ENCODE results near the gene COA1.
"Not testable (repeated sequence)": the region's sequence is repeated elsewhere in the genome, so short reads cannot be mapped to it uniquely, and the experiment has no call there.

COA1 gene

DNA sequence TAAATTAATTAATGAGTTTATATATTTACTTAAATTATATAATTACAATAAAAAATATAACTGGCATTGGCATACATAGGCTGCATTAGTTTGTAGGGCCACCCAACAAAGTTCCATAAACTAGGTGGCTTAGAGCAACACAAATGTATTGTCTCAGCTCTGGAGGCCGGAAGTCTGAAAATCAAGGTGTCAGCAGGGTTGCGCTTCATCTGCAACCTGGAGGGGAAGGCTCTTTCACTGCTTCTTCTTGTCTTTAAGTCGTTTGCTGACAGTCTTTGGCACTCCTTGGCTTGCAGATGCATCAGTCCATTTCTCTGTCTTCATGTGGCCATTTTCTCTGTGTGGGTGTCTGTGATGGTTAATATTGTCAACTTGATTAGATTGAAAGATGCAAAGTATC lies 23.1 kb upstream of the COA1 start:
- intact Hi-C loops (cut with micrococcal nuclease), result no loop called here

GRCh38 chr7:43750016-43750887 lies 20.9 kb upstream of the COA1 start:
- Mint-ChIP-seq H3K4me1 (ENCODE audit: low read depth) (peaks cover 75% of the 10 kb centered on the region), H3K36me3 (ENCODE audit: low read depth) (no peaks in the 10 kb centered on the region), H3K27me3 (peaks cover 4% of the 10 kb centered on the region), H3K4me3 (no peak overlapping the region), H3K27ac (peak overlapping the region; percentile 28), H3K9me3 (no peaks in the 10 kb centered on the region)
- intact Hi-C loops (cut with micrococcal nuclease), result no loop called here

More for the DNA sequence above, 23.1 kb upstream of the COA1 start:
- peaks cover 84% of the 10 kb centered on the region for H3K4me1 Mint-ChIP-seq (ENCODE audit: low read depth)
- H3K9me3 Mint-ChIP-seq, result no peaks in the 10 kb centered on the region
- H3K27ac Mint-ChIP-seq, result peak overlapping the region; percentile 92
- H3K36me3 Mint-ChIP-seq (ENCODE audit: low read depth), result no peaks in the 10 kb centered on the region
- H3K4me3 Mint-ChIP-seq, result no peak overlapping the region
- H3K27me3 Mint-ChIP-seq, result peaks cover 4% of the 10 kb centered on the region

GRCh38 chr7:43749383-43749940 lies 20.1 kb upstream of the COA1 start:
- peaks cover 4% of the 10 kb centered on the region for H3K27me3 Mint-ChIP-seq
- H3K9me3 Mint-ChIP-seq, result no peaks in the 10 kb centered on the region
- H3K36me3 Mint-ChIP-seq (ENCODE audit: low read depth), result no peaks in the 10 kb centered on the region
- no peak overlapping the region for H3K27ac Mint-ChIP-seq
- intact Hi-C loops (cut with micrococcal nuclease), result no loop called here
- no peak overlapping the region for H3K4me3 Mint-ChIP-seq
- peaks cover 72% of the 10 kb centered on the region for H3K4me1 Mint-ChIP-seq (ENCODE audit: low read depth)

DNA sequence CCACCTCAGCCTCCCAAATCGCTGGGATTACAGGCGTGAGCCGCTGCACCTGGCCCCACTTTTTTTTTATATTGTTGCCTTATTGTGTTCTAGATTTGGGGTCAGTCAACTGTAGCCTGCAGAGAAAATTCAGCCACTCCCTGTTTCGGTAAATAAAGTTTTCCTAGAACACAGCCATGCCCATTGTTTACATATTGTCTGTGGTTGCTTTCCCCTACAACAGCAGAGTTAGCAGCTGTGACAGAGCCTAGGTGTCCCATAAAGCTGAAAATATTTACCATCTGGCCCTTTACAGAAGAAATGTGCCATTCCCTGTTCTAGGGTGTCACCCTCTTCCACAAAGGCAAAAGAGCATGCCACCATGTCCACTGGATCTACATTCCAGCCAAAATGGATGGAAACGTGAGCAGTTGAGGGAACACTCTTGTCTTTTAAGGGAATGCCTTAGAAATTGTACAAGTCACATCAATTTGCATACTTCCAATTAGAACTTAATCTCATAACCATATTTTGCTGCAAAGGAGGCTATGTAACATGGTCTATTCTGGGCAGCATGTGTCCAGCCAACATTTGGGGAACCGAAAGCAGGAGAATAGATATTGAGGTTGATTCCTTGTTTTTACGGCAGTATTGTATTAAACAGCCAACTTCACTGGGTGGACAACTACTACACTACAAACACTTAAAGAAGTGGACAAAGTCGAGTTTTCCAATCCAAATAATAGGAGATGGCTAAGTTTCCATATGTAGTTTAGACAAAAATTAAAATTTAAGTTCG lies 18.2 kb upstream of the COA1 start:
- peaks cover 4% of the 10 kb centered on the region for H3K27me3 Mint-ChIP-seq
- H3K4me1 Mint-ChIP-seq (ENCODE audit: low read depth), result peaks cover 52% of the 10 kb centered on the region
- no peaks in the 10 kb centered on the region for H3K36me3 Mint-ChIP-seq (ENCODE audit: low read depth)

DNA sequence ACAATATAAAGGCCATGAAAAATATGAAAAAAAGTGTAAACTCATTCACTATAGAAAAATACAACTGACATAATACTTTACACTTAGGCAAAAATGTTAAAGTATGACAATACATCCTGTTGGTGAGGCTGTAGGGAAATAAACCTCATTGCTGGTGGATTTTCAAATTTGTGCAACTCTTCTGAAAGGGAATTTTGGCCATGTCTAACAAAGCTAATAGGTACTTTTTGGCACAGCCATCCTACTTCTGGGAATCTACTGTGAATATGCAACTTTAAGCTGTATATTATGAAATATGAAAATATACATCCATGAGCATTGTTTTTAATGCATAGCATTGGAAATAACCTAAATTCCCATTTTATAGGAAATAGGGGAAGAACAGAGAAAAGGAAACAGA lies 13.4 kb upstream of the COA1 start:
- no peak overlapping the region for H3K4me3 Mint-ChIP-seq
- H3K4me1 Mint-ChIP-seq (ENCODE audit: low read depth), result peaks cover 22% of the 10 kb centered on the region
- no peaks in the 10 kb centered on the region for H3K36me3 Mint-ChIP-seq (ENCODE audit: low read depth)
- H3K9me3 Mint-ChIP-seq, result no peaks in the 10 kb centered on the region
- H3K27ac Mint-ChIP-seq, result no peak overlapping the region
- H3K27me3 Mint-ChIP-seq, result peaks cover under 1% of the 10 kb centered on the region
- intact Hi-C loops (cut with micrococcal nuclease), result no loop called here

More for the DNA sequence above, 18.2 kb upstream of the COA1 start:
- H3K9me3 Mint-ChIP-seq, result no peaks in the 10 kb centered on the region
- intact Hi-C loops (cut with micrococcal nuclease), result no loop called here
- H3K27ac Mint-ChIP-seq, result peak overlapping the region; percentile 20
- no peak overlapping the region for H3K4me3 Mint-ChIP-seq

GRCh38 chr7:43737467-43738127 lies 8.3 kb upstream of the COA1 start:
- Mint-ChIP-seq H3K4me1 (ENCODE audit: low read depth) (peaks cover 34% of the 10 kb centered on the region), H3K4me3 (no peak overlapping the region), H3K27ac (peak overlapping the region; percentile 44), H3K36me3 (ENCODE audit: low read depth) (no peaks in the 10 kb centered on the region), H3K9me3 (no peaks in the 10 kb centered on the region), H3K27me3 (peaks cover 2% of the 10 kb centered on the region)
- intact Hi-C loops (cut with micrococcal nuclease), result no loop called here

- intact Hi-C loops (cut with micrococcal nuclease), result no loop called here
- Mint-ChIP-seq H3K4me3 (no peak overlapping the region), H3K27me3 (peaks cover 2% of the 10 kb centered on the region), H3K36me3 (ENCODE audit: low read depth) (no peaks in the 10 kb centered on the region), H3K27ac (peak overlapping the region; percentile 49), H3K4me1 (ENCODE audit: low read depth) (peaks cover 34% of the 10 kb centered on the region), H3K9me3 (no peaks in the 10 kb centered on the region)
Measured at GRCh38 chr7:43735802-43736603, 6.7 kb upstream of the COA1 start.

DNA sequence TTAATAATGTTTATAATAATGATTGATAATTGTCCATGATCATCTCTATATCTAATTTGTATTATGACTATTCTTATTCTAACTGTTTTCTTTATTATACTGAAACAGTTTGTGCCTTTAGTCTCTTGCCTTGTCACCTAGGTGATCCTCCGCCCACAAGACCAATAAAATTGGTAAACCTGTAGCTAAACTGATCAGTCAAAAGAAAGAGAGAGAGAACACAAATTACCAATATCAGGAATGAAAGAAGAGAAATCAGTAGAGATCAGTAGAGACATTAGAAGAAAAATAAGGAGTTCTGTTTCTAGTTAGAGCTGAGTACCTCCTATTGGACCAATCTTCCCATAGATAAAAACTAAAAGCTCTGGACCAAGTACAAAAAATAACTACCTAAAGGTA lies 6.1 kb upstream of the COA1 start:
- no peaks in the 10 kb centered on the region for H3K36me3 Mint-ChIP-seq (ENCODE audit: low read depth)
- no peaks in the 10 kb centered on the region for H3K9me3 Mint-ChIP-seq
- peaks cover 2% of the 10 kb centered on the region for H3K27me3 Mint-ChIP-seq
- intact Hi-C loops (cut with micrococcal nuclease), result no loop called here
- H3K4me1 Mint-ChIP-seq (ENCODE audit: low read depth), result peaks cover 34% of the 10 kb centered on the region
- no peak overlapping the region for H3K27ac Mint-ChIP-seq
- no peak overlapping the region for H3K4me3 Mint-ChIP-seq

GRCh38 chr7:43734575-43735332 lies 5.4 kb upstream of the COA1 start:
- intact Hi-C loops (cut with micrococcal nuclease); H3K36me3 Mint-ChIP-seq (ENCODE audit: low read depth); H3K9me3 Mint-ChIP-seq; H3K27me3 Mint-ChIP-seq: not testable (repeated sequence)
- H3K4me1 Mint-ChIP-seq (ENCODE audit: low read depth), result peaks cover 34% of the 10 kb centered on the region
- H3K27ac Mint-ChIP-seq, result peak overlapping the region; percentile 75
- H3K4me3 Mint-ChIP-seq, result peak overlapping the region; percentile 17

GRCh38 chr7:43731494-43731893 lies 2.2 kb upstream of the COA1 start:
- H3K4me3 Mint-ChIP-seq; intact Hi-C loops (cut with micrococcal nuclease); H3K9me3 Mint-ChIP-seq; H3K36me3 Mint-ChIP-seq (ENCODE audit: low read depth); H3K27me3 Mint-ChIP-seq; H3K27ac Mint-ChIP-seq: not testable (repeated sequence)
- H3K4me1 Mint-ChIP-seq (ENCODE audit: low read depth), result peaks cover 41% of the 10 kb centered on the region

DNA sequence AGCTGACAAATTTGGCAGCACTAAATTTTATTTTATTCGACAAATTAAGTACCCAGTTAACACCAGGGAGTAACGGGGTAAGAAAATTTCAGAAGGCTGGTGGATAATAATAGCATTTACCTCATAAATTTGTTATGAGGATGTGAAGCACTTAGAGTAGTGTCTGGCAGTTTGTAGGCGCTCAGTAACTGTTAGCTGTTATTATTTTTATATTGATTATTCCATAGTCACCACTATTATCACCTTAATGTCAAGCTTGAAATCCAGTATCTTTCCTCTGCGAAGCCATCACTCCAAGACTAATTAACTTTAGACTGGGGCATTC lies 563 bp upstream of the COA1 start:
- no peaks in the 10 kb centered on the region for H3K27me3 Mint-ChIP-seq
- peak overlapping the region; percentile 93 for H3K4me3 Mint-ChIP-seq
- H3K4me1 Mint-ChIP-seq (ENCODE audit: low read depth), result peaks cover 38% of the 10 kb centered on the region
- peak overlapping the region; percentile 87 for H3K27ac Mint-ChIP-seq
- H3K36me3 Mint-ChIP-seq (ENCODE audit: low read depth), result peaks cover 7% of the 10 kb centered on the region
- H3K9me3 Mint-ChIP-seq, result no peaks in the 10 kb centered on the region
- intact Hi-C loops (cut with micrococcal nuclease), result loop anchor here (2.0 to 10.0 kb wide), 2 partner anchors 27 to 795 kb away; partner anchors contain the start of genes MRPL32 and PSMA2

GRCh38 chr7:43727494-43727893 lies 1.8 kb downstream of the COA1 start:
- H3K27ac Mint-ChIP-seq, result no peak overlapping the region
- no peaks in the 10 kb centered on the region for H3K27me3 Mint-ChIP-seq
- intact Hi-C loops (cut with micrococcal nuclease), result loop anchor here (10.0 kb wide), 1 partner anchor 793 kb away; the partner anchor contains the start of genes MRPL32 and PSMA2
- peaks cover 46% of the 10 kb centered on the region for H3K4me1 Mint-ChIP-seq (ENCODE audit: low read depth)
- H3K9me3 Mint-ChIP-seq, result no peaks in the 10 kb centered on the region
- peaks cover 12% of the 10 kb centered on the region for H3K36me3 Mint-ChIP-seq (ENCODE audit: low read depth)
- H3K4me3 Mint-ChIP-seq, result no peak overlapping the region

Data from dendritic cell treated with granulocyte-macrophage colony-stimulating factor and Interleukin-4, amounts not matched to agents 40 ng/mL and 50 ng/mL, for 4 days (primary cell).